Adrenal gland (tissue), 5 donors: ENCODE data around the gene TNFAIP8.

Experiments used
- CTCF ChIP-seq, 6 experiments: fragments of 450-650 bp in 4 of 6; fragments of 200-600 bp in 2 of 6; sonication (generic) in 1 of 6; IDR thresholded peaks; 1 replicate in 5 of 6; 2 replicates in 1 of 6; pipeline versions ENCODE4 v1.5.1 to v1.8.0; 2016 to 2021; ENCODE audit warnings: antibody characterized with exemption in 6 of 6, mild to moderate bottlenecking in 2 of 6, moderate library complexity in 1 of 6
- POLR2A ChIP-seq, 2 donors: fragments of 450-650 bp; IDR thresholded peaks; one replicate each; pipeline ENCODE4 v1.6.1; 2017; ENCODE audit warnings: antibody characterized with exemption in 2 of 2, mild to moderate bottlenecking in 2 of 2, moderate library complexity in 1 of 2
- donor health status: DM: no; HTN: no; CAD: no.

GRCh38 chr5:119420169-119420568 is 64.3 kb downstream of the TNFAIP8 start:
- TF ChIP-seq CTCF (IDR thresholded peaks at IDR 0.05) (no peak), POLR2A (IDR thresholded peaks at IDR 0.05) (no peak)
